GM12872 (cell line): ENCODE results near the gene HRAS.

ENCODE experiments used
- CTCF ChIP-seq: IDR thresholded peaks from 3 replicates; pipeline ENCODE4 v1.5.1; 2011; ENCODE audit warnings: low read depth, mild to moderate bottlenecking, low read length, moderate library complexity; ENCODE audit not compliant: insufficient read depth

Gene HRAS

GRCh38 chr11:508956-509355 lies 26.4 kb downstream of the HRAS start:
- TF ChIP-seq CTCF: no peak

GRCh38 chr11:507727-508515 lies 27.5 kb downstream of the HRAS start:
- TF ChIP-seq CTCF: no peak

GRCh38 chr11:506995-507726 lies 28.2 kb downstream of the HRAS start, which contains the start of gene RNH1:
TSS of gene RNH1 (minus strand) at chr11:507242. CDS start at chr11:502162, 5,080 bp downstream.
- no peak for TF ChIP-seq CTCF

GRCh38 chr11:506238-506994 lies 29.0 kb downstream of the HRAS start:
- 0 out of 3 replicates have a peak, but pooled peaks have one; percentile 9 for TF ChIP-seq CTCF

- no peak for TF ChIP-seq CTCF
Observed at GRCh38 chr11:504994-505344, 30.4 kb downstream of the HRAS start.

- TF ChIP-seq CTCF: no peak
Observed at GRCh38 chr11:504053-504993, 31.1 kb downstream of the HRAS start.
